Natural killer cell (primary cell): ENCODE results near the gene LRRC1. TPM values are rescaled to one million over a fixed set of nuclear protein-coding genes. Genes with fewer than 3 reads are reported as not detected.

Source experiments
- ATAC-seq, 3 donors: fragments of 150-1000 bp in 2 of 3; fragments of 200-7000 bp in 1 of 3; cut with Tn5 transposase; 1 replicate in 1 of 3; 2 replicates in 2 of 3; pipeline ENCODE4 v1.10.0; 2021; ENCODE audit warnings: mild to moderate bottlenecking in 2 of 3, moderate library complexity in 2 of 3
- DNase-seq, 2 donors: peaks; one replicate each; pipeline versions ENCODE4 v3.0.0 to v3.0.0-alpha.2; 2013 to 2021; ENCODE audit warnings: mixed read lengths in 1 of 2
- H3K27ac ChIP-seq: one replicate; pipeline ENCODE4 v1.5.1; 2013; ENCODE audit warnings: mild to moderate bottlenecking, low read length
- H3K27me3 ChIP-seq: one replicate; pipeline ENCODE4 v1.6.1; 2013; ENCODE audit warnings: low read length; ENCODE audit not compliant: control insufficient read depth, insufficient read depth
- H3K36me3 ChIP-seq: one replicate; pipeline ENCODE4 v1.6.1; 2013; ENCODE audit warnings: low read length; ENCODE audit not compliant: control insufficient read depth, insufficient read depth
- H3K4me1 ChIP-seq: one replicate; pipeline ENCODE4 v1.6.1; 2013; ENCODE audit warnings: low read length; ENCODE audit not compliant: control insufficient read depth, insufficient read depth
- H3K4me3 ChIP-seq: one replicate; pipeline ENCODE4 v1.5.1; 2013; ENCODE audit warnings: low read length
- H3K9me3 ChIP-seq: one replicate; pipeline ENCODE4 v1.6.1; 2013; ENCODE audit warnings: low read length; ENCODE audit not compliant: control insufficient read depth, insufficient read depth
- H3K27ac Mint-ChIP-seq, 2 donors: one replicate each; pipeline ENCODE4 v1.8.0; 2022; ENCODE audit warnings: mild to moderate bottlenecking in 2 of 2, mixed read lengths in 2 of 2, moderate library complexity in 1 of 2
- H3K27me3 Mint-ChIP-seq, 2 donors: one replicate each; pipeline ENCODE4 v1.8.0; 2022; ENCODE audit warnings: low read depth in 2 of 2, mixed read lengths in 2 of 2
- H3K36me3 Mint-ChIP-seq: one replicate; pipeline ENCODE4 v1.8.0; 2022; ENCODE audit warnings: mixed read lengths
- H3K4me1 Mint-ChIP-seq, 2 donors: one replicate each; pipeline ENCODE4 v1.8.0; 2022; ENCODE audit warnings: mixed read lengths in 2 of 2
- H3K4me3 Mint-ChIP-seq: one replicate; pipeline ENCODE4 v1.8.0; 2022; ENCODE audit warnings: mild to moderate bottlenecking, moderate library complexity, mixed read lengths
- H3K9me3 Mint-ChIP-seq, 2 donors: one replicate each; pipeline ENCODE4 v1.8.0; 2022; ENCODE audit warnings: mixed read lengths in 2 of 2
- CTCF ChIP-seq: fragments of 200-600 bp; IDR thresholded peaks from one replicate; pipeline ENCODE4 v1.8.0; 2022; ENCODE audit warnings: antibody characterized with exemption
- WGBS: methylation state at CpG from one replicate; pipeline ENCODE4 v1.1.7; 2013; ENCODE audit warnings: missing lambda C conversion rate; ENCODE audit not compliant: insufficient coverage; 5-methylcytosine and 5-hydroxymethylcytosine counted together
- intact Hi-C: fragments of 100-400 bp; cut with micrococcal nuclease; formaldehyde crosslinking; loops from one replicate; pipeline ENCODE4 v1.14.2; 2022
- total RNA-seq, 4 donors: library from RNA; stranded (reverse); fragments of 120-200 nt in 1 of 4; gene quantifications; one replicate each; pipeline versions ENCODE4 v1.2.3 to v1.2.4, GENCODE V29; 2013 to 2022

LRRC1 gene
- total RNA-seq, 3 donors from 2014 or later (not counting 1 experiment from before 2014, with no cell fraction given), result 2.0 to 5.6 (median 3.7) TPM

GRCh38 chr6:53828966-53829697 is 34.3 kb downstream of the LRRC1 start:
- no peak overlapping the region for H3K4me3 Mint-ChIP-seq
- no peaks in the 10 kb centered on the region for H3K36me3 ChIP-seq
- intact Hi-C loops, result no loop called here
- no peak for TF ChIP-seq CTCF
- H3K27me3 ChIP-seq, result no peaks in the 10 kb centered on the region
- DNase-seq (no peak), ATAC-seq (no peak)
- no peaks in the 10 kb centered on the region for H3K27me3 Mint-ChIP-seq
- H3K4me1 ChIP-seq, result no peaks in the 10 kb centered on the region
- no peaks in the 10 kb centered on the region for H3K9me3 ChIP-seq
- H3K36me3 Mint-ChIP-seq, result no peaks in the 10 kb centered on the region
- WGBS, result 100% methylated on average over 2 of the region's 3 CpGs
- no peak overlapping the region for H3K27ac Mint-ChIP-seq
- H3K27ac ChIP-seq, result no peak overlapping the region
- no peak overlapping the region for H3K4me3 ChIP-seq
- H3K4me1 Mint-ChIP-seq, result peaks cover 18 to 28% of the 10 kb centered on the region in 2 donors
- H3K9me3 Mint-ChIP-seq, result no peaks in the 10 kb centered on the region

- H3K36me3 ChIP-seq, result no peaks in the 10 kb centered on the region
- ATAC-seq (no peak), DNase-seq (no peak)
- Mint-ChIP-seq H3K36me3 (no peaks in the 10 kb centered on the region), H3K4me3 (no peak overlapping the region), H3K9me3 (no peaks in the 10 kb centered on the region), H3K4me1 (peaks cover 19 to 28% of the 10 kb centered on the region in 2 donors), H3K27me3 (no peaks in the 10 kb centered on the region), H3K27ac (no peak overlapping the region)
- no peaks in the 10 kb centered on the region for H3K9me3 ChIP-seq
- no peaks in the 10 kb centered on the region for H3K27me3 ChIP-seq
- intact Hi-C loops, result no loop called here
- no peak overlapping the region for H3K27ac ChIP-seq
- no peak overlapping the region for H3K4me3 ChIP-seq
- 97% methylated on average over 5 of the region's 5 CpGs for WGBS
- no peaks in the 10 kb centered on the region for H3K4me1 ChIP-seq
- no peak for TF ChIP-seq CTCF
Observed at GRCh38 chr6:53829698-53830221, 35.0 kb downstream of the LRRC1 start.

GRCh38 chr6:53830366-53830765 is 35.6 kb downstream of the LRRC1 start:
- DNase-seq, result no peak
- intact Hi-C loops, result no loop called here
- Mint-ChIP-seq H3K9me3 (no peaks in the 10 kb centered on the region), H3K27me3 (no peaks in the 10 kb centered on the region), H3K4me1 (peaks cover 19 to 28% of the 10 kb centered on the region in 2 donors), H3K27ac (no peak overlapping the region), H3K4me3 (no peak overlapping the region), H3K36me3 (no peaks in the 10 kb centered on the region)
- Histone ChIP-seq H3K4me3 (no peak overlapping the region), H3K9me3 (no peaks in the 10 kb centered on the region), H3K4me1 (no peaks in the 10 kb centered on the region), H3K27me3 (no peaks in the 10 kb centered on the region), H3K27ac (no peak overlapping the region), H3K36me3 (no peaks in the 10 kb centered on the region)
- TF ChIP-seq CTCF, result no peak
- WGBS, result 80% methylated on average over 1 of the region's 1 CpG
- ATAC-seq, result no peak
